Stimulated activated CD4-positive, alpha-beta T cell treated with anti-CD3 and anti-CD28 coated beads, Interleukin-15, amount 100 ng/mL, for 48 hours (primary cell): ENCODE data around the gene NFATC3.
"Not testable (repeated sequence)": the region's sequence is repeated elsewhere in the genome, so short reads cannot be mapped to it uniquely, and the experiment has no call there.

Experiments
- DNase-seq, 2 donors: peaks; one replicate each; pipeline ENCODE4 v3.0.0-alpha.2; 2020; ENCODE audit warnings: low read depth in 2 of 2

Gene NFATC3

GRCh38 chr16:68117884-68118283, 32.7 kb downstream of the NFATC3 start:
- no peak for DNase-seq

GRCh38 chr16:68118954-68119353, 33.8 kb downstream of the NFATC3 start:
- not testable (repeated sequence) for DNase-seq

- not testable (repeated sequence) for DNase-seq
Observed at GRCh38 chr16:68120496-68120895, 35.3 kb downstream of the NFATC3 start.

GRCh38 chr16:68126395-68126794, 41.2 kb downstream of the NFATC3 start:
- no peak for DNase-seq

GRCh38 chr16:68128577-68129305, 43.6 kb downstream of the NFATC3 start:
- no peak for DNase-seq

GRCh38 chr16:68130520-68130919, 45.4 kb downstream of the NFATC3 start:
- DNase-seq, result no peak

- DNase-seq, result no peak
Observed at GRCh38 chr16:68131813-68132706, 46.9 kb downstream of the NFATC3 start.

- not testable (repeated sequence) for DNase-seq
Observed at GRCh38 chr16:68133000-68133399, 47.8 kb downstream of the NFATC3 start.

- DNase-seq, result no peak
Observed at GRCh38 chr16:68134644-68135043, 49.5 kb downstream of the NFATC3 start.

GRCh38 chr16:68136515-68136914, 51.3 kb downstream of the NFATC3 start:
- no peak for DNase-seq

GRCh38 chr16:68144008-68144407, 58.8 kb downstream of the NFATC3 start:
- DNase-seq, result no peak

GRCh38 chr16:68146585-68146984, 61.4 kb downstream of the NFATC3 start:
- no peak for DNase-seq

GRCh38 chr16:68147444-68147843, 62.3 kb downstream of the NFATC3 start:
- DNase-seq, result no peak

GRCh38 chr16:68149596-68149995, 64.4 kb downstream of the NFATC3 start:
- no peak for DNase-seq

GRCh38 chr16:68155425-68155824, 70.3 kb downstream of the NFATC3 start:
- DNase-seq, result no peak

GRCh38 chr16:68162413-68162812, 77.2 kb downstream of the NFATC3 start:
- no peak for DNase-seq

- DNase-seq, result not testable (repeated sequence)
Observed at GRCh38 chr16:68163275-68163674, 78.1 kb downstream of the NFATC3 start.

GRCh38 chr16:68166264-68166663, 81.1 kb downstream of the NFATC3 start:
- no peak for DNase-seq

- no peak for DNase-seq
Observed at GRCh38 chr16:68179196-68179795, 94.1 kb downstream of the NFATC3 start.

- DNase-seq, result no peak
Observed at GRCh38 chr16:68179855-68180254, 94.7 kb downstream of the NFATC3 start.

- DNase-seq, result no peak
Observed at GRCh38 chr16:68183046-68183445, 97.9 kb downstream of the NFATC3 start.

- no peak for DNase-seq
Observed at GRCh38 chr16:68186877-68187276, 101.7 kb downstream of the NFATC3 start.

- DNase-seq, result no peak
Observed at GRCh38 chr16:68187505-68187904, 102.3 kb downstream of the NFATC3 start.
